Measurements from ENCODE around the gene BOC. TPM values are rescaled to one million over a fixed set of nuclear protein-coding genes. Genes with fewer than 3 reads are reported as not detected.

Gene BOC
- polyA plus RNA-seq, 1 donor from 2014 or later: 0.53 TPM

DNA sequence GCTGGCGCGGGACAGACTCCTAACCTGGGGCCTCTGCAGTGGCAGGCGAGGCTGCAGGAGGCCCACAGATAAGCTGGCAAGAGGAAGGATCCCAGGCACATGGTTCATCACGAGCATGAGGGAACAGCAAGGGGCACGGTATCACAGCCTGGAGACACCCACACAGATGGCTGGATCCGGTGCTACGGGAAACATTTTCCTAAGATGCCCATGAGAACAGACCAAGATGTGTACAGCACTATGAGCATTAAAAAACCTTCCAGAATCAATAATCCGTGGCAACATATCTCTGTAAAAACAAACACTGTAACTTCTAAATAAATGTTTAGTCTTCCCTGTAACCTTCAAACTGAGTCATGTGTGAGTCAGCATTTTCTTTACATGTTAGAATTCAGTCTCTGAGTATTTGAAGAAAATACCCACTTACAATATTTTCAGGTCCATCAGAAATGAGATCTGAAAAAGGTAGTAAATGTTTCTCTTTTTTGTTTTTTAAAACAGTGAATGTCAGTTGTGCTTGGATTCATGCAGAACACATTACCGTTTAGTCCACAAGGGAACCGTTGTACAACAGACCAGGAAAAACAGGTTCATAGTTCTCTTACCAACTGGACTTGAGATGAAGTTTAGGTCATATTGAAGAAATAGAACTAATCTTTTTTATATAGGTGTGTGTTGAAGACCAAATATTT lies 75.9 kb downstream of the BOC start:
- Histone ChIP-seq H3K4me3 (ENCODE audit: low read length) (no peak overlapping the region), H4K20me1 (ENCODE audit: insufficient read depth) (no peaks in the 10 kb centered on the region), H2AFZ (ENCODE audit: low read depth, low read length) (no peak overlapping the region), H3K36me3 (ENCODE audit: insufficient read depth, low read length) (no peaks in the 10 kb centered on the region), H3F3A (ENCODE audit: insufficient read depth, low read length, poor library complexity, severe bottlenecking) (no peaks in the 10 kb centered on the region), H3K9me2 (ENCODE audit: insufficient read depth, low read length) (no peaks in the 10 kb centered on the region), H3K27ac (ENCODE audit: low read length) (no peak overlapping the region), H3K9me3 (ENCODE audit: low read length) (no peaks in the 10 kb centered on the region), H3K27me3 (ENCODE audit: insufficient read depth, low read depth, low read length) (no peaks in the 10 kb centered on the region), H3K79me2 (replicated peaks; ENCODE audit: insufficient read depth, low read length) (no peaks in the 10 kb centered on the region), H3K9ac (ENCODE audit: low read length) (no peak overlapping the region), H3K4me2 (ENCODE audit: low read length) (no peak overlapping the region)
- TF ChIP-seq RAD21 (conservative IDR thresholded peaks at IDR 0.05): no peak
- no peak for TF ChIP-seq EZH2 (IDR thresholded peaks at IDR 0.05; ENCODE audit: borderline replicate concordance, insufficient read depth, low read length, poor library complexity, severe bottlenecking)
- no peak for TF ChIP-seq TAF1 (IDR thresholded peaks at IDR 0.05; ENCODE audit: low read depth)
- no peak for TF ChIP-seq SMC3 (conservative IDR thresholded peaks at IDR 0.05; ENCODE audit: poor library complexity)
- TF ChIP-seq POLR2AphosphoS5 (IDR thresholded peaks at IDR 0.05): no peak
- TF ChIP-seq EP300 (conservative IDR thresholded peaks at IDR 0.05; ENCODE audit: poor library complexity, severe bottlenecking): no peak
- TF ChIP-seq, protein P1, sequence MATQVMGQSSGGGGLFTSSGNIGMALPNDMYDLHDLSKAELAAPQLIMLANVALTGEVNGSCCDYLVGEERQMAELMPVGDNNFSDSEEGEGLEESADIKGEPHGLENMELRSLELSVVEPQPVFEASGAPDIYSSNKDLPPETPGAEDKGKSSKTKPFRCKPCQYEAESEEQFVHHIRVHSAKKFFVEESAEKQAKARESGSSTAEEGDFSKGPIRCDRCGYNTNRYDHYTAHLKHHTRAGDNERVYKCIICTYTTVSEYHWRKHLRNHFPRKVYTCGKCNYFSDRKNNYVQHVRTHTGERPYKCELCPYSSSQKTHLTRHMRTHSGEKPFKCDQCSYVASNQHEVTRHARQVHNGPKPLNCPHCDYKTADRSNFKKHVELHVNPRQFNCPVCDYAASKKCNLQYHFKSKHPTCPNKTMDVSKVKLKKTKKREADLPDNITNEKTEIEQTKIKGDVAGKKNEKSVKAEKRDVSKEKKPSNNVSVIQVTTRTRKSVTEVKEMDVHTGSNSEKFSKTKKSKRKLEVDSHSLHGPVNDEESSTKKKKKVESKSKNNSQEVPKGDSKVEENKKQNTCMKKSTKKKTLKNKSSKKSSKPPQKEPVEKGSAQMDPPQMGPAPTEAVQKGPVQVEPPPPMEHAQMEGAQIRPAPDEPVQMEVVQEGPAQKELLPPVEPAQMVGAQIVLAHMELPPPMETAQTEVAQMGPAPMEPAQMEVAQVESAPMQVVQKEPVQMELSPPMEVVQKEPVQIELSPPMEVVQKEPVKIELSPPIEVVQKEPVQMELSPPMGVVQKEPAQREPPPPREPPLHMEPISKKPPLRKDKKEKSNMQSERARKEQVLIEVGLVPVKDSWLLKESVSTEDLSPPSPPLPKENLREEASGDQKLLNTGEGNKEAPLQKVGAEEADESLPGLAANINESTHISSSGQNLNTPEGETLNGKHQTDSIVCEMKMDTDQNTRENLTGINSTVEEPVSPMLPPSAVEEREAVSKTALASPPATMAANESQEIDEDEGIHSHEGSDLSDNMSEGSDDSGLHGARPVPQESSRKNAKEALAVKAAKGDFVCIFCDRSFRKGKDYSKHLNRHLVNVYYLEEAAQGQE (IDR thresholded peaks at IDR 0.05; ENCODE audit: borderline replicate concordance): no peak
- TF ChIP-seq MXI1 (conservative IDR thresholded peaks at IDR 0.05; ENCODE audit: poor library complexity, severe bottlenecking): no peak
- TF ChIP-seq, protein P2, sequence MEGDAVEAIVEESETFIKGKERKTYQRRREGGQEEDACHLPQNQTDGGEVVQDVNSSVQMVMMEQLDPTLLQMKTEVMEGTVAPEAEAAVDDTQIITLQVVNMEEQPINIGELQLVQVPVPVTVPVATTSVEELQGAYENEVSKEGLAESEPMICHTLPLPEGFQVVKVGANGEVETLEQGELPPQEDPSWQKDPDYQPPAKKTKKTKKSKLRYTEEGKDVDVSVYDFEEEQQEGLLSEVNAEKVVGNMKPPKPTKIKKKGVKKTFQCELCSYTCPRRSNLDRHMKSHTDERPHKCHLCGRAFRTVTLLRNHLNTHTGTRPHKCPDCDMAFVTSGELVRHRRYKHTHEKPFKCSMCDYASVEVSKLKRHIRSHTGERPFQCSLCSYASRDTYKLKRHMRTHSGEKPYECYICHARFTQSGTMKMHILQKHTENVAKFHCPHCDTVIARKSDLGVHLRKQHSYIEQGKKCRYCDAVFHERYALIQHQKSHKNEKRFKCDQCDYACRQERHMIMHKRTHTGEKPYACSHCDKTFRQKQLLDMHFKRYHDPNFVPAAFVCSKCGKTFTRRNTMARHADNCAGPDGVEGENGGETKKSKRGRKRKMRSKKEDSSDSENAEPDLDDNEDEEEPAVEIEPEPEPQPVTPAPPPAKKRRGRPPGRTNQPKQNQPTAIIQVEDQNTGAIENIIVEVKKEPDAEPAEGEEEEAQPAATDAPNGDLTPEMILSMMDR (IDR thresholded peaks at IDR 0.05; ENCODE audit: poor library complexity, severe bottlenecking): no peak

DNA sequence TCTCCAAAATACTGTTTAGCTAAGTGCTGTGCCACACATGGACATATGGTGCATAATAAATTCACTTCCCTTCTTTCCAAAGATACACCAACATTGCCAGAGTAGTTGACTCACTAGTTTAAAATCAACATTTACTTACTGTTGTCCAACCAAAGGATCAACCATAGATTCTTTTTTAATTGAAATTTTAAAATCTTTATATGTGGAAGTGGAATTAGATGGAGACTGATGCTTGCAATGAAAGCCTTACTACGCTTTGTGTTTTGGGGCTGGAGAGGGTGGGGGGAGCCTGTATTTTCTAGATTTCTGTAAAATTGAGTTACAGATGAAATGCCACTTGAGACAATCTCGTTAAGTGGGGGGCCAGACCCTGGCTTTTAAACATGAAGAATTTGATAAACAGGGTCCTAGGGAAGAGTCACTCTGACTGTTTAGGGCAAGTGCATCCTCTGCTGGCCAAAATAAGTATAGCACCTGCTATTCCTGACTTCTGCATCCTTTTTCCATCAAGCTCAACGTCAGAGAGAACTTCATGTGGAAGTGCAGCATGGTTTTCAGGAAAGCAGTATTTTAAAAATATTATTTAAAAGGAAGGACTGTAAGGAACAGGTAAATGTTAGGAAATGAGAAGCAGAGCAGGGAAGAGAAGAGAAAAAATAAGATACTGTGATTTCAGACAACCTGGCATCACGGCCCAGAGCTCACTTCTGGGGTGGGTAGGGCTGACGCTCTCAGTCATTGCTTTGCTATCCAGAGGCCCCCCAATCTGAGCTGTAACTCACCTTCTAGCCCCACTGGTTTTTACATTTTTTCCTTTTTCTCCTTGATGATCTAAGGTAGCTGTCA lies 76.7 kb downstream of the BOC start:
- H2AFZ ChIP-seq (ENCODE audit: low read depth, low read length): no peak overlapping the region
- H4K20me1 ChIP-seq (ENCODE audit: insufficient read depth): no peaks in the 10 kb centered on the region
- H3K27me3 ChIP-seq (ENCODE audit: insufficient read depth, low read depth, low read length): no peaks in the 10 kb centered on the region
- TF ChIP-seq, protein P2 (IDR thresholded peaks at IDR 0.05; ENCODE audit: poor library complexity, severe bottlenecking): peak; percentile 96
- TF ChIP-seq TAF1 (IDR thresholded peaks at IDR 0.05; ENCODE audit: low read depth) (no peak), POLR2AphosphoS5 (IDR thresholded peaks at IDR 0.05) (no peak), MXI1 (conservative IDR thresholded peaks at IDR 0.05; ENCODE audit: poor library complexity, severe bottlenecking) (no peak), SMC3 (conservative IDR thresholded peaks at IDR 0.05; ENCODE audit: poor library complexity) (peak; percentile 99), RAD21 (conservative IDR thresholded peaks at IDR 0.05) (peak; percentile 97)
- H3K79me2 ChIP-seq (replicated peaks; ENCODE audit: insufficient read depth, low read length): no peaks in the 10 kb centered on the region
- no peaks in the 10 kb centered on the region for H3K36me3 ChIP-seq (ENCODE audit: insufficient read depth, low read length)
- no peak overlapping the region for H3K9ac ChIP-seq (ENCODE audit: low read length)
- no peak overlapping the region for H3K27ac ChIP-seq (ENCODE audit: low read length)
- no peaks in the 10 kb centered on the region for H3K9me3 ChIP-seq (ENCODE audit: low read length)
- H3K9me2 ChIP-seq (ENCODE audit: insufficient read depth, low read length): no peaks in the 10 kb centered on the region
- H3F3A ChIP-seq (ENCODE audit: insufficient read depth, low read length, poor library complexity, severe bottlenecking): no peaks in the 10 kb centered on the region
- no peak overlapping the region for H3K4me2 ChIP-seq (ENCODE audit: low read length)
- no peak overlapping the region for H3K4me3 ChIP-seq (ENCODE audit: low read length)

Data from neural cell (in vitro differentiated cells).